Panc1 (cell line): Measurements from ENCODE around the gene THRB.

Experiments used
- POLR2AphosphoS5 ChIP-seq: IDR thresholded peaks from 2 replicates; pipeline ENCODE4 v1.6.1; 2012; ENCODE audit warnings: mild to moderate bottlenecking, low read depth, low read length, moderate library complexity
- TF ChIP-seq, protein P1 (sequence below): fragments of 450-650 bp; IDR thresholded peaks from 2 replicates; pipeline ENCODE4 v1.5.1; 2017; ENCODE audit warnings: mild to moderate bottlenecking

DNA sequence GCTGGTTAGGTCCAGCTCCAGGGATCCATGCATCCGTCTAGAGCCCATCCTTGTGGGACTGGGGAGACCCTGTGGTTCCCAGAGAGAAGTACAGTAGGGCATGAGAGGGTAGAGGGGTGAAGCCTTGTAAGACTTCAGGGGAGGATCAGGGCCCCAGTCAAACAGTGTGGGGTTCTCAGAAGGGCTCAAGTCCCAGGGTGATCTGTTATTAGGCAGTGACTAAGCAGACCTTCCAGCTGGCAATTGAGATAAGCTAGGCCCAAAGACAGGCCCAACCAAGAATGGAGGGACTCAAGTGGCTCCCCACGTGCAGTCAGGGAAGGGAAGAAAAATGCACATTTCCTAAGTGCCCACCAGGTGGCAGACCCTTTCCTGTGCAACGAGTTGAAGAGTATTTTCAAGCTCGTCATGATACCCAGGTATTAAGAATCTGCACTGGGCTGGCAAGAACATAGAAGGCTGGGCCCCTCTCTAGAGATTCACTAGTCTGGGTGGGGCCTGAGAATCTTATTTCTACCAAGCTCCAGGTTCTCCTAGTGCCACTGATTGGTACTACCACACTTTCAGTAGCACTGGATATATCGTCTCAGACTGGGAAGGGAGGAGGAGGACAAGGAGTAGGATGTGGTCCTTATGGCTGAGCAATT lies 308.8 kb downstream of the THRB start:
- TF ChIP-seq, protein P1, sequence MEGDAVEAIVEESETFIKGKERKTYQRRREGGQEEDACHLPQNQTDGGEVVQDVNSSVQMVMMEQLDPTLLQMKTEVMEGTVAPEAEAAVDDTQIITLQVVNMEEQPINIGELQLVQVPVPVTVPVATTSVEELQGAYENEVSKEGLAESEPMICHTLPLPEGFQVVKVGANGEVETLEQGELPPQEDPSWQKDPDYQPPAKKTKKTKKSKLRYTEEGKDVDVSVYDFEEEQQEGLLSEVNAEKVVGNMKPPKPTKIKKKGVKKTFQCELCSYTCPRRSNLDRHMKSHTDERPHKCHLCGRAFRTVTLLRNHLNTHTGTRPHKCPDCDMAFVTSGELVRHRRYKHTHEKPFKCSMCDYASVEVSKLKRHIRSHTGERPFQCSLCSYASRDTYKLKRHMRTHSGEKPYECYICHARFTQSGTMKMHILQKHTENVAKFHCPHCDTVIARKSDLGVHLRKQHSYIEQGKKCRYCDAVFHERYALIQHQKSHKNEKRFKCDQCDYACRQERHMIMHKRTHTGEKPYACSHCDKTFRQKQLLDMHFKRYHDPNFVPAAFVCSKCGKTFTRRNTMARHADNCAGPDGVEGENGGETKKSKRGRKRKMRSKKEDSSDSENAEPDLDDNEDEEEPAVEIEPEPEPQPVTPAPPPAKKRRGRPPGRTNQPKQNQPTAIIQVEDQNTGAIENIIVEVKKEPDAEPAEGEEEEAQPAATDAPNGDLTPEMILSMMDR: peak; percentile 74
- TF ChIP-seq POLR2AphosphoS5: no peak
